AG10803 (cell line): ENCODE results near the gene PIK3C2A.

Experiments used
- DNase-seq: peaks from one replicate; pipeline ENCODE4 v3.0.0; 2010; ENCODE audit warnings: low read depth
- H3K4me3 ChIP-seq: 2 replicates; pipeline ENCODE4 v1.5.1; 2011; ENCODE audit warnings: mild to moderate bottlenecking, low read length, control low read depth
- CTCF ChIP-seq: conservative IDR thresholded peaks from 2 replicates; pipeline ENCODE4 v1.5.1; 2011; ENCODE audit warnings: mild to moderate bottlenecking, low read length, control low read depth, inconsistent platforms

The PIK3C2A gene

GRCh38 chr11:17224727-17225126 is 16.9 kb upstream of the PIK3C2A start:
- DNase-seq: no peak
- H3K4me3 ChIP-seq: no peak overlapping the region
- TF ChIP-seq CTCF: no peak

DNA sequence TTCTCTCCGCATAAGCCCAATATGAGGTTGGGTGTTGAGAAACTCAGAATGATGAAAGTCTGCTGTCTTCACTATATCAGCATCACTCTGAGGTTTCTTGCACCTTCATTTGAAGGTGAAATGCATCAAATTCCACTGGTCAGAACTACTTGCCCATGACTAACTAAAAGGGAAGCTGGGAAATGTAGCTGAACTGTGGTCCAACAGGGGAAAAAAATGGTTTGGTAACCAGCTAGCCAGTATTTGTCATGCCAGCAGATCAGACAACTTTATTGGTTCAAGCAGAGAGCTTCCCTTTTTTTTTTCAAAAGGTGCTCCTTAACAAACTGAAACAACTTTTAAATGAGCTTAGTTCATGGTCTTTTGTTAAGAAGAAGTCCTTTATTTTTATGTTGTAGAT is 14.2 kb upstream of the PIK3C2A start:
- H3K4me3 ChIP-seq: no peak overlapping the region
- no peak for TF ChIP-seq CTCF
- peak; percentile 64 for DNase-seq

GRCh38 chr11:17219016-17219415 is 11.2 kb upstream of the PIK3C2A start:
- H3K4me3 ChIP-seq: no peak overlapping the region
- DNase-seq: no peak
- no peak for TF ChIP-seq CTCF

GRCh38 chr11:17218403-17218802 is 10.6 kb upstream of the PIK3C2A start:
- no peak overlapping the region for H3K4me3 ChIP-seq
- TF ChIP-seq CTCF: no peak
- no peak for DNase-seq

DNA sequence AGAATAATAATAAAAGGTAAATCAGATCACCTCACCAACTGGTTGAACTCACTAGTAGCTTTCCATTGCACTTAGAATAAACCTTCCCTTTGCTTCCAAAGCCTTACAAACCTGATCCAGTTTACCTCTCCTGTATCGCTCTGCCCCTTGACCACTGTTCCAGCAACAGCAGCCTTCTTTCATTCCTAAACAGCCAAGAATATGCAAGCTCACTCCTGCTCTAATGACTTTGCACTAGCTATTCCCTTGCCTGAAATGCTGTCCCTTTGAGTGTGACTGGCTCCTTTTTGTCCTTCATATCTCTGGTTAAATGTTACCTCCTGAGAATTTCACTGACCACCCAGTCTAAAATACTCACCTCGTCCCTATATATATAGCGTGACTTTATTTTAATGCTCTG is 9.6 kb upstream of the PIK3C2A start:
- DNase-seq: no peak
- no peak for TF ChIP-seq CTCF
- no peak overlapping the region for H3K4me3 ChIP-seq

- no peak for DNase-seq
- H3K4me3 ChIP-seq: no peak overlapping the region
- no peak for TF ChIP-seq CTCF
Observed at GRCh38 chr11:17214338-17214737, 6.6 kb upstream of the PIK3C2A start.

DNA sequence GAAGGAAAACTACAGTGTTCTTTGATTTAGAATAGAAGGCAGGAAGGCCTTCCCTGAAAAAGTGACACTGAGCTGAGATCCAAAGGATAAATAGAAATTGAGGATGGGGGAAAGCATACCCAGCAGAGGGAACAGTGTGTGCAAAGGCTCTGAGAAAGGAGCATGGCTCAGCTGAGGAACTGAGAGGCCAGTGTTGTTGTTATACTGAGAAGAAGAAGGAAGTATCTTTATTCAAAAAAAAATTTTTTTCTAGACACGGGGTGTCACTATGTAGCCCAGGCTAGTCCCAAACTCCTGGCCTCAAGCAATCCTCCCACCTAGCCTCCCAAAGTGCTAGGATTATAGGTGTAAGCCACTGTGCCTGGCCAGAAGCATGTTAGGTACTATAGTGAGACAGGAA is 3.5 kb upstream of the PIK3C2A start:
- no peak for DNase-seq
- TF ChIP-seq CTCF: no peak
- no peak overlapping the region for H3K4me3 ChIP-seq
